HuH-7.5 (cell line): ENCODE data around the gene SORCS2.
"Not testable (repeated sequence)": the region's sequence is repeated elsewhere in the genome, so short reads cannot be mapped to it uniquely, and the experiment has no call there.

Experiments
- DNase-seq: peaks from one replicate; pipeline ENCODE4 v3.0.0; 2011; ENCODE audit warnings: low spot score

The SORCS2 gene

DNA sequence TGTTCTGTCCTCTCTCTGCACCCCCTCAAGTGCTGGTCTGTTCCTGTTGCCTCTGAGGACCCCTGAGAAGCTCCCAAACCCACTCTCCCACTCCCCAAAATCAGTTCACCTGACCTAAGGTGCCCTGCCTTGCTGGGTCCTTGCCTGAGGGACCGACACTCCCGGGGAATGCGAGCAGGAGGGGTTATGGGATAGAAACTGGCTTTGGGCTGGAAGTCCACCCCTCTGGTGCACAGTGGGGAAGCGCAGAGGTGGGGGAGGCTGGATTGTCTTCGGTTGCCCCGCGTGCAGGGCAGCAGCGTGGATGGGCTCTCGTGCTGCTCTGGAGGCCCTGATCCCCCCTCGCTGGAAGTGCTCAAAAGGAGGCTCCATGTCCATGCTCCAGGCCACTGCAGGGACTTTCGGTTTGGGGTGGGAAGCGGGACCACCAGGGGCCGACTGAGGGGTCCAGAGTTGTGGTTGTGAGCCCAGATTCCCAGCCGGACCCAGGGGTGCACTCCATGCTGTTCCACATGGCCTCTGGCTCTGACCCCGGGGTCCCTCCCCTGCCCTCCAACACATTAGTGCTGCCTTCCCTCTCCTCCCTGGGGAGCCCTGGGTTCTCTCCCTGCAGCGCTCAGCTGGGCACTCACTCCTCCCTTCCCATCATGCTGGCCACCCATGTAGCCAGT lies 7.6 kb downstream of the SORCS2 start:
- no peak for DNase-seq

DNA sequence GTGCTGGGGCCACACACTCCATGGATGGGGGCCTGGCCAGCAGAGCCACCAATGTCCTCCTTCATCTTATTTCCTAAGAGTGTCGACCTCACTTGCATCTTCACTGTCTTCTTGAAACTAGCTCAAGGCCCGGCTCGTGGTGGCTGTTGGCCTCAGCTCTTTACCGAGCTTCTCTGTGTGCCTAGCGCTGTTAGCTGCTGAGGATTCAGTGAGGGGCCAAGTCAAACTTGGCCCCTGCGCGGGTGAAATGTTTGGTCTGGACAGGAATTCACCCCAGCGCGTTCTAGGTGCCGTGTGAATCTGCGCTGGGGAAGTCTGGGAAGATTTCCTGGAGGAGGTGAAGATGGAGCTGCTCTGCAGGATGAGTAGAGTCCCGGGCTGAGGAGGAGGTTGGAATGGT lies 8.5 kb downstream of the SORCS2 start:
- no peak for DNase-seq

DNA sequence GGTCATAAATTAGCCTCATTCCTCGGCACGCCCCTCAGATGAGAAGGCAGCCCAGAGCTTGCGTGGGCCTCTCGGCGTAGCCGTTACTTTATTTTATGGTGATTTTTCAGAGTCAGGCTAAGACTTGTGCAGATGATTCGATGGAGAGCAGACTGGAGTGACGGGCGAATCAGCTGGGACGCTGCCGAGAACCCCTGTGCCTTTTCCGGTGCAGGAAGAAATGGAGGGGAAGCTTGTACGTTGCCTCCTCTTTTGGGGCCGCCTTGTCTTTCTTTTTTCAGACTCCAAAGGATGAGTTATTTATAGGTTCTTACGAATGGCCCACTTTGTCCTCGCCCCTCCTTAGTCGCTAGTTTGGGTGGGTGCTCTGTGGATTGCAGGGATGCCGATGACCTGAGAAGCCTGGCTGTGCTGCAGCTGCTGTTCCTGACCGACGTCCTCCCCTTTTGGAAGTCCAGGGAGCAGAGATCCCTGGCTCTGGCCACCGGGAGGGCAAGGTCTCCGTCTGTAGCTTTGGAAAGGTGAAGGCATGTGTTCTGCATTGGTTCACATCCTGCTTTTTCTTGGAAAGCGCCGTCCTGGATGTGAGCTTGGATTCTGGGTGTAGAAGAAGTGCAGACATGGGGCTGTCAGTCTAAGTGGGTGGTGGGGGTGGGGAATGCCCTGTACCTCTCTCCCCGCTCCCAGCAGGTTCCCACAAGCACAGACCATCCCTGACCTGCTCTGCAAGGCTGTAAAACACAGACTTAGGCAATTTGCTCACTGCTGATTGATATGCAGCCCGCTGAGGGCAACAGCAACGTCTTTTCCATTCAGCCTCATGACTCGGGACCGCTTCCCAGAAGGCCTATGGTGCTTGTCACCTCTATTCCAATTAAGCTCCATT lies 9.3 kb downstream of the SORCS2 start:
- no peak for DNase-seq

DNA sequence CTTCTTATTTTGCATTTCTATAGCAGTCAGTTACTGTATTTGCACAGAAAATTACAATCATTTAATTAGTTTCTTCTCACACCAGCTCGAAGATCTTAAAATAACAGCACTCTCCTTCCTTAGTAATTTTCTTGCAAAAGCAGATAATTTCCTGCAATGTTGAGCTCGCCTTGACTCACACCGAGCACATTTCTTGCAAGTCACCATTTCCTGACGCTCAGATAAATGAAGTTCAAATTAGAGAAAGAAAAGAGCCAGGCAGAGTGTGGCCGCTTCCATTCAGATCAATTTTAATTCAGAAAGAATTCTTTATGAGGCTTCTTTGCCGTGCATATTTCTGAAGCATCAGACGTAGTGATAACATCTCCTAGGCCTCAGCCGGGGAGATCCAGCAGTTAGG lies 10.1 kb downstream of the SORCS2 start:
- DNase-seq, result no peak

DNA sequence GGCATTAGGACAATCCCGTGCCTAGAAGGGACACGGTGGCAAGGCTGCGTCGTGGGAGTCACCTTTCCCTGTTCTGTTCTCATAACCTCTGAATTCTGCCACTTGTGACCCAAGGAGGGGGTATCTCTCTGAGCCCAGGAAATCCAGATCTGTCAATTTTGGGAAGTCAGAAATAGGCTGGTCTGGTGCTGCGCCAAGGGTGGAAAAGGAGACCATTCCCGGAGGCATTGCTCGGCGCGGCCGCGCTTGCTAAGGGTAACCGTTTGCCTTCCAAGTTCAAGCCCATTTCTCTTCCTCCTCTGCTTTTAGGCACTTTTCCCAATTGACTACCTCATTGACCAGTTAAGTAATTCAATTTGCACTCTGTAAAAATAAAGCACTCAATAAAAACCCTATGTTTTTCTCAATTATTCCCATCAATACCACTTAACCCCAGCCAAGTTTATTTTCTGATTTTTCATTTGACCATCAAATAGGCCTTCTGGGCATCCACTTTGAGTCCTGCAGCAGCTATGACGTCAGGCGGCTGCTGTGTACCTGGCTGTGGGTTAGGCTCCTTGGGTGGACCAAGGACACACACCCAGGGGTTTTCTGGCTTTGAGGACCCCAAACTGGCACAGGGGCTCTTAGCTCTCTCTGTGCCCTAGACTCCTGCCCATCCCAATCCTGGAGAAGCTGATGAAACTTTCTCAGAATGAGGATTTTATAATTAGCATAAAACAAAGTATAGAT lies 12.5 kb downstream of the SORCS2 start:
- no peak for DNase-seq

DNA sequence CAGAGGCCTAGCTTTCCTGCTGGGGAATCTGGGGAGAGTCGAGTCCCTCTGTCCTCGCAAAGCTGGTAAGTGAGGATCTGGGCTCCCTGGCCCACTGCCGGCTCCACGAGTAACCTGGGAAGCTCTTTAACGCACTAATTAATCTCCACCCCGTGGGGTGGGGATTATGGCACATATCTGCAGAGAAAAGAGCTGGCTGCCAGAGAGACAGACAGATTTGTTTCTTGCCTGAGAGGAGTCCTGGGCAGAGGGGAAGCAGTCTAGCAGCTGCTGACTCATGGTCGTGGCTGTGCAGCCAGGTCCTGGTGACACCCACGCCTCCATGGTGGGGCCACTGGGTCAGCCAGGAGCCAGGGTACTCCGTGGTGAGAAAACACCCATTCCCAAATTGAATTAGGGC lies 14.0 kb downstream of the SORCS2 start:
- DNase-seq, result no peak

DNA sequence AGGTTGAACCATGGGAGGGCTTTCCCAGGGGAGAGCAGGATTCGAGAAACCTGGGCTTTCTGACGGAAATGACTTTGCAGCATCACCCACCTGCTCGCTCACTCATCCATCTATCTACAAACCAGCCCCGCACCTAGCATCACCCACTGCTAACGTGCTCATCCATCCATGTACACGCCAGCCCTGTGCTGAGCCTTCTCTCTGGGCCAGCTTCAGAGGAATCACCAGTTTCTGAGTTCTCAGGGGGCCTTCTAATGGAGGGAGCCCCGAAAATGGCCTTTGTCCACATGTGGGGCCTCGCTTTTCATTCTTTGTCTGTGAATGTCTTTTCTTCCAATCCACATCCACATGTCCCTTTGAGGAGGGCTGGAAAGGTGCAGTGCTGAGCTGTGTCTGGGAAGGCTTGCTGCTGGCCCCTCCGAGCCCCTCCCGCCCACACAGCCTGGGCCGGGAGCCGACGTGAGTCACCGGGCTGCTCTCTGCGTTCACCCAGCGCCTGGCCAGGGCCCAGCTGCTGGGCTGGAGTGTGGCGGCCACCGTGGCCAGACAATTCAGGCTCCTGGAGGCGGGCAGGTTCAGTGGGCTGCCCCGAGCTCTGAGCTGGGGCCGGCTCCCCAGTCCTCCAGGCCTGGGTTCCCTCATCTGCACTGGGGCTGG lies 14.7 kb downstream of the SORCS2 start:
- no peak for DNase-seq

DNA sequence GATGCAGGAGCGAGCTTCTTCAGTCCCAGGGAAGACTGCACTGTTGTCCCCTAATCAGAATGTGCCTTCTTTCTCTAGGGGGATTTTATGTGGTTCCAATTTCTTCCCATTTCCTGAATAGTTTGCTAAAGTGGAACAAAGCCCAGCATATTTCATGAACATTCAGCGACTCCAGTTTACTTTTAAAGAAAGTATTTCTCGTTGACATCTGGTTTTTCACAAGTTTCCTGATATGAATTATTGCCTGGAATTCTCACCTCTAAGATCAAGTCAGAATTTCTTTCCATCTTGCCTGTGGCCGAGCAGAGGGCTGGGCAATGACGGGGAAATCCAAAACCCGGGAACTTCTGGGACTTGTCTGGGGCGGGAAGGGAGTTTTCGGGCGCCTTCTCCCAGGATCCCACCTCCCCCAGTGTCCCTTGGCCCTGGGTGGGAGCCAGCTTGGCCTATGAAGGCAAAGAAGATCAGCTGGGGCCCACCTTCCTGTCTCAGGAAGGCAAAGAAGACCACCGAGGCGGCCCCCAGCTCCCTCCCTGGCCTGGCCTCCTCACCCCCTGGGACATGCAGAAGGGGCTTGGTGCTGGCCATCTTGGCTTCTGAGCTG lies 15.4 kb downstream of the SORCS2 start:
- no peak for DNase-seq

DNA sequence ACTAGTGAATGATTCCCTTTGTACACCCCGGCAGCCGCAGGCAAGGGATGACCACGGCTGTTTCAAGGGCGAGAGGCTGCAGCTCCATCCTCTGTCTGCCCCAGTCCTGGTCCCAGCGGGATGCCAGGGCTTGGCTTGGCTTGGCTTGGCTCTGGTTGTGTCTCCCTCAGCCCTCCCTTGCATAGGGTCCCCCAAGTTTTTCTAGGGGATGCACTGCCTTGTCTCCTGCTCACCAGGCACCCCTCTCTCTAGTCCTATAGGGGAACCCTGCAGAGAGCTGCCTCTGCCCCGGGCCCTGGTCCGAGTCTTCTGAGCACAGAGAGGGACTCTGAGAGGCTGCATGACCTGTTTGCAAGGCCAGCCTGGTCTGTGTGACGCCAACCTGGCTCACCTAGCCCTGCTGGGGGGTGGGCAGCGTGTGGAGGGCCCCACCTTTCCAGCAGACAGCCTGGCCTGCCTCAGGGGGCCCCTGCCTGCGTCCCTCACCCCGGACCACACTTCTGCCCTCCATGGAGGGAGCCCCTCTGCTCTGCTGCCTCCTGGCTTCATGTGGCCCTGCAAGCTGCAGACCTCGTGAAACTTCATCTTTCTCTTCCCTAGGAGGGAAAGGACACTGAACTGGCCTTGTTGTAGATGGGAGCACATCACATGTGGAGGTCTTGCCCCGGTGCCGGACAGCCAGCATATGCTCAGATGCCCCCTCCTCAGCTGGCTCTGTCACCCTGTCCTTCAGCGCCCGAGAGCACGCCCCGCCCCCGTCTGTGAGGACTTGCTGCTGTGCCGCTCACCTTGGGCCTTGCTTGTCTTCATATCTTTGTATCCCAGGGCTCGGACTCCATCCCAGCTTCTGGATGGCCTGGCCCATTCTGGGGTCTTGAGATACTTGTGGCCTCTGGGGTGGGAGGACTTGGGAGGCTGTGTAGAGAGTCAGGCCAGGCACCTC lies 16.4 kb downstream of the SORCS2 start:
- DNase-seq, result no peak

DNA sequence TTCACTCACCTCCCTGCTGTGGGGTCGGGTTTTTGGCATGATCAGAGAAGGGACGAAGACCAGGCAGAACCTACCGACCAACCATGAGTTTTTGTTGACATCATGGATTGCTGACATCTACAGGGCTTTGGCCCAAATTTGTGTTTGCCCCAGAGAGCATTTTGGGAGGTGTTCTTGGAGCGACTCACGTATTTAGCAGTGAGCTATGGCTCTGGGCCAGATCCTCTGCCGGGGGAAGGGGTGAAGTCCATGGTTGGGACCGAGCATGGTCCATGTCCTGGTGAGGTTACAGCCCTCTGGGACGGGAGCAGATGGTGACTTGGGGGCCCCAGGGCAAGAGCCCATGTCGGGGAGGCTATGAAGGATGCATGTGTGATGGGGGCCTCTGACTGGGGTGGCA lies 17.4 kb downstream of the SORCS2 start:
- no peak for DNase-seq

DNA sequence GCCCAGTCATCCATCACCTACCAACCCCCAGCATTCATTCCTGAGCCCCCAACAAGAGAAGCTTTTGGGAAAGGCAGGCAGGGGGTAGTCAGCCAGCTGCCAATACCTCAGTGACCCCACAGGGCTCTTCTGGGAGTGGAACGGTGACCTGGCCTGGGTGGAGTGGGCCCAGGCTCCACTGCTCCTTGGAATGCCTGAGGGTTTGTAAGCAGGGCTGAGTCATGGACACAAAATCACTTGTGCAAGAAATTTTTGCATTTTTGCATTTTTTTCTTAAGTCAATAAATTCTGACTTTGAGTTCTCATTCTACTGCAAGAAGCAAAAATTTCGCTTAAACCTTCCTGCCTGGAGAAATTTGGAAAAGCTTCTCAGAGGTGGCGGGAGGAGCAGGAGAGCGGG lies 18.5 kb downstream of the SORCS2 start:
- DNase-seq, result no peak

DNA sequence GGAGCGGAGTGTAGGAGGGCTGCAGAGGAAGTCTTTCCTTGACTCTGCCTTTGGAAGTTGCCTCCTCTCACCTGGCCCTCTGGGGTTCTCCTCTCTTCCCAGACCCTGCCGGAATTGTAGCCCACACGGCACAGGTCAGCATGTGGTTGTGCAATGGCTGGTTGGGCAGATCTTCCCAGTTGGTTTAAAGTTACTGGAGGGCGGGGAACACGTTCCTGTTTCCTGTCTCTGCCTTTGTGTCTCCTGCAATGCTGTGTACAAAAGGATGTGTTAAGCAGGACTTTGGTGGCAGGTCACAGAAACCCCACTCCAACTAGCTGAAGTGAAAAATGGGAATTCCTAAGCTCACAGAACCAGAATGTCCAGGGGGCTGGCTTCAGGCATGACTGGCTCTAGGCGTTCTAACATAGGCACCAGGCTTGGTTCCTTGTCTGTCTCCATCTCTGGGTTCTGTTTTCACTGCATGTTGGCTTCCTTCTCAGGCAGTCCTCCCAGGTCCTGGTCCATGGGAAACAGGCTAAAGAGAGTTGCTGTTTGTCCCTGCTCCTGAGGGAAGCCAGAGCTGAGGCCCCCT lies 19.9 kb downstream of the SORCS2 start:
- DNase-seq, result no peak

DNA sequence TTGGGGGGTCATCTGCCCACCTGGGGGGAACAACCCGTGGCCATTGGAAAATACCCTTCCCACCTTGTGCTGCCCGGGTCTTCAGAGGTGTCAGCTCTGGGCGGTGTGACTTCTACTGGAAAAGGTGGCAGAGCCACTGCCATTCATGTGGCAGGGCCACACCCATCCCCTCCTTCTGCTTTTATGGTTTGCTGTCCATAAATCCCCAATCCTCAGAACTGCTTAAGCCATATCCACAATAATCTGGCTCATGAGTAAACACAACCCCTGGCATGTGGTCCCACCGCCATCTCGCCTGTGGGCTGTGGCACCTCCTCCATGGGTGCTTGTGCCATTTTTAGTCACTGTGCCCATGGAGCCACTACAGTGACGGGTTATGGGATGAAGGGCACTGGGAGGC lies 20.6 kb downstream of the SORCS2 start:
- DNase-seq, result no peak

DNA sequence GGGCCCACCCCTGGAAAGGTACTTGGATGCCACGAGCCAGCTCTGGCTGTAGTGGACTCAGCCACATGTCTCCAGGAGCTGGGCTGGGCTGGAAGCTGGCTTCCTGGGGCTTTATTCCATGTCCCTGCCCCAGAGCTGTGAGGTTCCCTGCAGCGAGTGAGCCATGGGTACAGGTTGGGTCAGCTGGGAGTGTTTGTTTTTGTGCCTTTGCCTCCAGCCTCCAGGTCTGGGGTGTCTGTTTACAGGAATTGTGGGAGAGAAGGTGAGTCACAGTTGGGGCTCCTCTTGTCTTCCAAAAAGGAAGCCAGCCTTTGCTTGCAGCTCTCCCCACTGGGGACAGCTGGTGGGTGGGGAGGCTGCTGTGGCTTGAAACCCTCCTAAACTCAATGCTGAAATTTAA lies 21.5 kb downstream of the SORCS2 start:
- no peak for DNase-seq

DNA sequence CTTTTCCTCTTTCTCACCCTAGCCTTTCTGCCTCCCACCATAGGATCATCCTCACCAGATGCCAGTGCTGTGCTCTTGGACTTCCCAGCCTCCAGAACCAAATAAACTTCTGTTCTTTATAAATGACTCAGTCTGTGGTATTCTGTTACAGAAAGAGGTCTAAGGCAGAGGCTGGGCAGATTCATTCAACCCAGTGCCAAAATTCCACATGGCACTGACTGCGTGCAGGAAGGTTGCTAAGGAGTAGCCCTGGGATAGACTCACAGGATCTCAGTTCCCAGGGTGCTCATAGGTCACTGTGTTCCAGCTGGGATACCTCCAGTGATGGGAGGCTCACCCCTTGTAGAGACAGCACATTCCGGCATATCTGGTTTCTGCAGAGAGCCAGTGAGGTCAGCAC lies 22.0 kb downstream of the SORCS2 start:
- no peak for DNase-seq

DNA sequence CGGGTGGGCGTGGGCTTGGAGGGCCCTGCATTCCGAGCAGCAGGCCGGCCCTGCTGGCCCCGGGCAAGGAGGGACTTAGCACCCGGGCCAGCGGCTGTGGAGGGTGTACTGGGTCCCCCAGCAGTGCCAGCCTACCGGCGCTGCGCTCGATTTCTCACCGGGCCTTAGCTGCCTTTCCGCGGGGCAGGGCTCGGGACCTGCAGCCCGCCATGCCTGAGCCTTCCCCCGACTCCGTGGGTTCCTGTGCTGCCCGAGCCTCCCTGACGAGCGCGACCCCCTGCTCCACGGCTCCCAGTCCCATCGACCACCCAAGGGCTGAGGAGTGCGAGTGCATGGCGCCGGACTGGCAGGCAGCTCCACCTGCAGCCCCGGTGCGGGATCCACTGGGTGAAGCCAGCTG lies 22.8 kb downstream of the SORCS2 start:
- DNase-seq, result not testable (repeated sequence)

DNA sequence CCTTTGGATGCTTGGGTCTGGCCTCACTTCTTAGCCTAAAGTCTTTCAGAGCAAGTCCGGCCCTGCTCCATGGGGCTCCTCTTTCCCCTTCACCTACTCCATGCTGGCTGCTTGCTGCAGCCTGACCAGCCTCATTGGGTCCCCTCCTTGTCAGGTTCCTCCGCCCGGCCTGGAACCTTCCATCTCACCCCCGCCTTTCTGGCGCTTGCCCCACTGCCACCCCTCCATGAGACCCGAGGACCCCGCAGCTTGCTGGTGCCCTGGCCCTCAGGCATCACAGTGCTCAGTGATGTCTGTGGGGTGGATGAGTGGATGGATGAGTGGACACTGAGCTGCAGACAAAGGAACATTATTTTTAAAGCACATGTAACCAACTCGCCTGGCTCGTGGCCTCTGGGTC lies 24.7 kb downstream of the SORCS2 start:
- DNase-seq, result no peak

DNA sequence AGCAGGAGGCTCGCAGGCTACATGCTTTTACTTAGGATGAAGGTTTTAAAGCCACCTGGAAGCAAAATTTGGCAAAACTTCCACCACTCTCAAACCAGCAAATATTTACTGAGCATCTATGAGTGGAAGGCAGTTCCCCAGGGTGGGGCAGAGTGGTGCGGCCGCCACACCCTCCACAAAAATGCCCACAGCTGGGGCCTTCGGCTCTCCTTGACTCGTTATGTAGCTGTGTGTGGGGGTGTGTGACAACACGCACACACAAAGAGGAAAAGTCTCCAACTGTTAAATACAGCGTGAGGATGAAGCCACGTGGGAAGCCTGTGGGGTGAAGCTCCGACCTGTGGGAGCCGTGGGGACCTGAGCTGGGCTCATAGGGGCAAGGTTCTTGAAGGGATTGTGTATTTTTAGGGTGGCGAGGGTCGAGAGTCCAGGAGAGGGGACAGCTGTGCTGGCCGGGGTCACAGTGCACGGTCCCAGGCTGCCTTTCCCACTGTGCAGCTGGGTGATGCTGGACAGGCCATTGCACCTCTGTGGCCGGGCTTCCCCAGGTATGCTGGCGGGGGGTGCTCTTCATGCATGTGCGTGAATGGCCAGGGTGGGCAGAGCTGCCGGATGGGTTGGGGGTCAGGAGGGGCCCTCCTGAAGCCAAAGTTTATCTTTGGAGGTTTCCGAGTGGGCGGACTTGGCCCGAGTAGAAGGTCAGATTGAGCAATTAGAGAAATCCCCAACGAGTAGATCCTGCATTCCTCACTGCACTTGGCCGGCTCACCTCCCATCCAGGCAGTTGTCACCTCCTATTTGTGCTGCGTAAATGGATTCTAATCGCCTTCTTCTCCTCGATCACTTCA lies 25.4 kb downstream of the SORCS2 start:
- peak; percentile 84 for DNase-seq

DNA sequence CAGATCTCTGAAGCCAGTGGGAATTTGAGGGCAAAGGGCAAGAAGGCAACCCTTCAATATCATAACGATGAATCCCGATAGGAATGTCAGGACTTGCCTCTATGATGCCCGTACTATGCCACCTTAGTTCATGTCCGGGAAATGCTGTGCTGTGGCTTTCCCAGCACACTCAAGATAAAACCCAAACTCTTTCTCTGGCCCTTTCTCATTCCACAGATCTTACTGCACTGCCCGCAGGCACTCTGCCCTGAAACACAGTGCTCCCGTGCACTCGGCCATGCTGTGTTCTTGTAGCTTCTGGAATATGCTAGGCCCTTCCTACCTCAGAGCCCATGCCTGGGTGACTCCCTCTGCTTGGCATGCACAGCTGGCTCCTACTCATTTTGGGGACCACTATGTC lies 26.3 kb downstream of the SORCS2 start:
- no peak for DNase-seq

DNA sequence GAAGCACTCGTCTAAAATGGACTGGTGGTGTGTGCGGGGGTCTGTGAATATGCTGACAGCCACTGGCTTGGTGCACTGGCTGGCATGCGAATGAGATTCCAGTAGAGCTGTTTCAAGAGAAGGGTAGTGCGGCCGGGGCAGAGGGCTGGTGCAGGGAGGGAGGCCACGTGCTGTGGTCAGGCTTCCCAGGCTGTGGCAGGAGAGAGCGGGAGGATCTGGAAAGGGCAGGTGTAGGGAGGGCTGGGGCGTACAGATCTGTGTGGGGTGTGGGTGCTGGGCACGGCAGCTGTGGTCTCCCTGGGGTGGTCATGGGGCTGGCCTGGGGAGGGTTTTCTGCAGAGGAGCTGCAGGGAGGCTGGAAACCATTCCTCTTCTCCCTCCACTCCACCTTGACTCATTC lies 30.2 kb downstream of the SORCS2 start:
- no peak for DNase-seq
